Prostate gland (tissue), 2 donors: Measurements from ENCODE around the gene SRMS. TPM values are rescaled to one million over a fixed set of nuclear protein-coding genes. Genes with fewer than 3 reads are reported as not detected.
"Not testable (repeated sequence)": the region's sequence is repeated elsewhere in the genome, so short reads cannot be mapped to it uniquely, and the experiment has no call there.

Experiments used
- DNase-seq: peaks from one replicate; pipeline ENCODE4 v3.0.0-alpha.2; 2019; ENCODE audit warnings: low spot score
- H3K27ac ChIP-seq, 2 donors: fragments of 200-600 bp; sonication (generic); 2 replicates each; pipeline ENCODE4 v1.5.1; 2017 to 2019
- H3K27me3 ChIP-seq: fragments of 200-600 bp; sonication (generic); replicated peaks from 2 replicates; pipeline ENCODE4 v1.5.1; 2019; ENCODE audit not compliant: insufficient read depth
- H3K36me3 ChIP-seq, 2 donors: fragments of 200-600 bp; sonication (generic); 1 replicate in 1 of 2; 2 replicates in 1 of 2; pipeline versions ENCODE4 v1.5.1 to v1.8.1; 2017 to 2019
- H3K4me1 ChIP-seq: fragments of 200-600 bp; sonication (generic); replicated peaks from 2 replicates; pipeline ENCODE4 v1.5.1; 2019
- H3K4me3 ChIP-seq, 2 donors: fragments of 200-600 bp; sonication (generic); 2 replicates each; pipeline ENCODE4 v1.5.1; 2017 to 2019
- H3K9me3 ChIP-seq: fragments of 200-600 bp; sonication (generic); 2 replicates; pipeline ENCODE4 v1.5.1; 2017
- CTCF ChIP-seq, 4 experiments: fragments of 200-600 bp in 2 of 4; fragments of 450-650 bp in 2 of 4; sonication (generic) in 2 of 4; IDR thresholded peaks; 1 replicate in 3 of 4; 2 replicates in 1 of 4; pipeline ENCODE4 v1.5.1; 2016 to 2019; ENCODE audit warnings: antibody characterized with exemption in 4 of 4, mild to moderate bottlenecking in 2 of 4, moderate library complexity in 2 of 4
- POLR2A ChIP-seq: fragments of 450-650 bp; IDR thresholded peaks from one replicate; pipeline ENCODE4 v1.6.1; 2016; ENCODE audit warnings: antibody characterized with exemption, mild to moderate bottlenecking
- POLR2AphosphoS5 ChIP-seq: sonication (generic); formaldehyde crosslinking; IDR thresholded peaks from one replicate; pipeline ENCODE4 v1.6.1; 2017; ENCODE audit warnings: antibody characterized with exemption
- WGBS: methylation state at CpG from one replicate; pipeline ENCODE4 v1.1.5; 2018; 5-methylcytosine and 5-hydroxymethylcytosine counted together
- intact Hi-C: fragments of 100-400 bp; cut with DNase I; formaldehyde crosslinking; loops from one replicate; pipeline ENCODE4 v1.14.2; 2022
- total RNA-seq, 2 donors: library from RNA; depleted of rRNA; stranded (reverse); fragments of >200 nt; gene quantifications; one replicate each; pipeline ENCODE4 v1.1.0, GENCODE V29; 2016

Gene SRMS
- total RNA-seq, 2 donors from 2014 or later, result 0.34 to 1.6 TPM

- H3K4me1 ChIP-seq, result peaks cover 3% of the 10 kb centered on the region
- H3K27ac ChIP-seq, result no peak overlapping the region
- DNase-seq, result no peak
- no peak overlapping the region for H3K4me3 ChIP-seq
- H3K27me3 ChIP-seq, result no peaks in the 10 kb centered on the region
- TF ChIP-seq POLR2A (no peak), CTCF (IDR thresholded peaks at IDR 0.05) (no peak), POLR2AphosphoS5 (no peak)
- no peaks in the 10 kb centered on the region for H3K9me3 ChIP-seq
- WGBS, result 90% methylated on average over 20 of the region's 48 CpGs
- no peaks in the 10 kb centered on the region for H3K36me3 ChIP-seq
- intact Hi-C loops, result no loop called here
Observed at GRCh38 chr20:63572071-63572787, 24.7 kb upstream of the SRMS start.

GRCh38 chr20:63571087-63571478 is 23.5 kb upstream of the SRMS start:
- WGBS, result 71% methylated on average over 11 of the region's 11 CpGs
- H3K27ac ChIP-seq, H3K27me3 ChIP-seq, H3K4me1 ChIP-seq, H3K36me3 ChIP-seq, intact Hi-C loops, H3K4me3 ChIP-seq, DNase-seq, H3K9me3 ChIP-seq: not testable (repeated sequence)

- TF ChIP-seq CTCF (IDR thresholded peaks at IDR 0.05) (no peak), POLR2A (no peak), POLR2AphosphoS5 (no peak)
- Histone ChIP-seq H3K36me3 (no peaks in the 10 kb centered on the region), H3K27me3 (no peaks in the 10 kb centered on the region), H3K27ac (no peak overlapping the region), H3K4me3 (no peak overlapping the region), H3K4me1 (peaks cover 3% of the 10 kb centered on the region), H3K9me3 (no peaks in the 10 kb centered on the region)
- intact Hi-C loops, result no loop called here
- 92% methylated on average over 28 of the region's 28 CpGs for WGBS
- no peak for DNase-seq
Observed at GRCh38 chr20:63570281-63571086, 22.9 kb upstream of the SRMS start.

GRCh38 chr20:63568986-63569949 is 21.7 kb upstream of the SRMS start:
- Histone ChIP-seq H3K36me3 (no peaks in the 10 kb centered on the region), H3K4me3 (no peak overlapping the region), H3K27ac (no peak overlapping the region), H3K9me3 (no peaks in the 10 kb centered on the region), H3K27me3 (no peaks in the 10 kb centered on the region), H3K4me1 (peaks cover 3% of the 10 kb centered on the region)
- WGBS, result 83% methylated on average over 44 of the region's 46 CpGs
- intact Hi-C loops, result no loop called here
- DNase-seq, result no peak
- TF ChIP-seq POLR2A, result no peak
- TF ChIP-seq CTCF (IDR thresholded peaks at IDR 0.05), result no peak
- no peak for TF ChIP-seq POLR2AphosphoS5
